Measurements from ENCODE around the gene AUTS2. TPM values are rescaled to one million over a fixed set of nuclear protein-coding genes. Genes with fewer than 3 reads are reported as not detected.

The AUTS2 gene
- total and polyA plus RNA-seq, 7 experiments from 2014 or later: 0.40 to 31.7 (median 4.2) TPM

GRCh38 chr7:69773535-69774225, 175.4 kb downstream of the AUTS2 start:
- Mint-ChIP-seq H3K9me3 (peaks cover 0 to 3% (median 0%) of the 10 kb centered on the region in 11 donors), H3K4me3 (no peak overlapping the region), H3K27me3 (no peaks in the 10 kb centered on the region), H3K36me3 (no peaks in the 10 kb centered on the region), H3K4me1 (no peaks in the 10 kb centered on the region), H3K27ac (no peak overlapping the region)
- no peaks in the 10 kb centered on the region for H3K27me3 ChIP-seq (ENCODE audit: control insufficient read depth in 2 of 2, insufficient read depth in 2 of 2, low read length in 2 of 2)
- no peaks in the 10 kb centered on the region for H3K4me1 ChIP-seq (ENCODE audit: control insufficient read depth in 2 of 2, insufficient read depth in 2 of 2, low read length in 2 of 2)
- DNase-seq: no peak
- H3K9me3 ChIP-seq (ENCODE audit: control insufficient read depth in 2 of 3, low read length in 3 of 3): no peaks in the 10 kb centered on the region
- ChIA-PET CTCF (no interaction called here), POLR2A (no interaction called here)
- no peaks in the 10 kb centered on the region for H3K36me3 ChIP-seq (ENCODE audit: control insufficient read depth in 2 of 3, insufficient read depth in 3 of 3, low read length in 3 of 3)
- H3K4me3 ChIP-seq (ENCODE audit: low read length): no peak overlapping the region
- no peak overlapping the region for H3K27ac ChIP-seq (ENCODE audit: low read depth, low read length)
- intact Hi-C loops (cut with micrococcal nuclease): no loop called here
- no peak for ATAC-seq

GRCh38 chr7:69775231-69775771, 177.0 kb downstream of the AUTS2 start:
- Mint-ChIP-seq H3K4me1 (no peaks in the 10 kb centered on the region), H3K36me3 (no peaks in the 10 kb centered on the region), H3K4me3 (no peak overlapping the region), H3K27ac (no peak overlapping the region), H3K9me3 (peaks cover 0 to 3% (median 0%) of the 10 kb centered on the region in 11 donors), H3K27me3 (no peaks in the 10 kb centered on the region)
- ATAC-seq (no peak), DNase-seq (no peak)
- no peaks in the 10 kb centered on the region for H3K36me3 ChIP-seq (ENCODE audit: control insufficient read depth in 2 of 3, insufficient read depth in 3 of 3, low read length in 3 of 3)
- ChIA-PET CTCF (no interaction called here), POLR2A (no interaction called here)
- H3K4me3 ChIP-seq (ENCODE audit: low read length): no peak overlapping the region
- no peaks in the 10 kb centered on the region for H3K27me3 ChIP-seq (ENCODE audit: control insufficient read depth in 2 of 2, insufficient read depth in 2 of 2, low read length in 2 of 2)
- no peak overlapping the region for H3K27ac ChIP-seq (ENCODE audit: low read depth, low read length)
- intact Hi-C loops (cut with micrococcal nuclease): no loop called here
- no peaks in the 10 kb centered on the region for H3K9me3 ChIP-seq (ENCODE audit: control insufficient read depth in 2 of 3, low read length in 3 of 3)
- no peaks in the 10 kb centered on the region for H3K4me1 ChIP-seq (ENCODE audit: control insufficient read depth in 2 of 2, insufficient read depth in 2 of 2, low read length in 2 of 2)

DNA sequence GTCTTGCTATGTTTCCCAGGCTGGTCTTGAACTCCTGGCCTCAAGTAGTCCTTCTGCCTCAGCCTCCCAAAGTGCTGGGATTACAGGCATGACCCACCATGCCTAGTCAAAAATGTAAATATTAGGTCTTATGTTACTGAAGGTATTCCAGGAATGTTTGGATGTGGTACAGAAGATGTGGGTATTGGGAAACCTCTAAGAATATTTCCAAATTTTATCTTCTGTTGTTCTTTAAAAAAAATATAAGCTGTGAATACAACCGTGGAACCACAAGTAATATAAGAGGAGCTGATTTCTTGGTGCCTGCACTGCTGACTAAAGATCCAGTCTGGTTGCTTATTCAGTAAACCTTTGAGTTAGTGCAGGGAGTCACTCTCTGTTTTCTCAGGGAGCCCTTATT, 178.3 kb downstream of the AUTS2 start:
- intact Hi-C loops (cut with micrococcal nuclease): no loop called here
- no peak overlapping the region for H3K4me3 ChIP-seq (ENCODE audit: low read length)
- H3K36me3 ChIP-seq (ENCODE audit: control insufficient read depth in 2 of 3, insufficient read depth in 3 of 3, low read length in 3 of 3): no peaks in the 10 kb centered on the region
- Mint-ChIP-seq H3K4me1 (no peaks in the 10 kb centered on the region), H3K9me3 (peaks cover 0 to 2% (median 0%) of the 10 kb centered on the region in 11 donors), H3K36me3 (no peaks in the 10 kb centered on the region), H3K27ac (no peak overlapping the region), H3K27me3 (no peaks in the 10 kb centered on the region), H3K4me3 (no peak overlapping the region)
- POLR2A ChIA-PET: no interaction called here
- H3K27ac ChIP-seq (ENCODE audit: low read depth, low read length): no peak overlapping the region
- H3K4me1 ChIP-seq (ENCODE audit: control insufficient read depth in 2 of 2, insufficient read depth in 2 of 2, low read length in 2 of 2): no peaks in the 10 kb centered on the region
- no peaks in the 10 kb centered on the region for H3K27me3 ChIP-seq (ENCODE audit: control insufficient read depth in 2 of 2, insufficient read depth in 2 of 2, low read length in 2 of 2)
- CTCF ChIA-PET: no interaction called here
- ATAC-seq (no peak), DNase-seq (no peak)
- H3K9me3 ChIP-seq (ENCODE audit: control insufficient read depth in 2 of 3, low read length in 3 of 3): no peaks in the 10 kb centered on the region

GRCh38 chr7:69778138-69778537, 179.9 kb downstream of the AUTS2 start:
- Mint-ChIP-seq H3K27ac (no peak overlapping the region), H3K9me3 (peaks cover 0 to 2% (median 0%) of the 10 kb centered on the region in 11 donors), H3K4me1 (no peaks in the 10 kb centered on the region), H3K27me3 (no peaks in the 10 kb centered on the region), H3K36me3 (no peaks in the 10 kb centered on the region), H3K4me3 (no peak overlapping the region)
- H3K27me3 ChIP-seq (ENCODE audit: control insufficient read depth in 2 of 2, insufficient read depth in 2 of 2, low read length in 2 of 2): no peaks in the 10 kb centered on the region
- intact Hi-C loops (cut with micrococcal nuclease): no loop called here
- no peak overlapping the region for H3K27ac ChIP-seq (ENCODE audit: low read depth, low read length)
- H3K36me3 ChIP-seq (ENCODE audit: control insufficient read depth in 2 of 3, insufficient read depth in 3 of 3, low read length in 3 of 3): no peaks in the 10 kb centered on the region
- no peaks in the 10 kb centered on the region for H3K4me1 ChIP-seq (ENCODE audit: control insufficient read depth in 2 of 2, insufficient read depth in 2 of 2, low read length in 2 of 2)
- H3K9me3 ChIP-seq (ENCODE audit: control insufficient read depth in 2 of 3, low read length in 3 of 3): no peaks in the 10 kb centered on the region
- ChIA-PET POLR2A (no interaction called here), CTCF (no interaction called here)
- ATAC-seq (no peak), DNase-seq (no peak)
- no peak overlapping the region for H3K4me3 ChIP-seq (ENCODE audit: low read length)

DNA sequence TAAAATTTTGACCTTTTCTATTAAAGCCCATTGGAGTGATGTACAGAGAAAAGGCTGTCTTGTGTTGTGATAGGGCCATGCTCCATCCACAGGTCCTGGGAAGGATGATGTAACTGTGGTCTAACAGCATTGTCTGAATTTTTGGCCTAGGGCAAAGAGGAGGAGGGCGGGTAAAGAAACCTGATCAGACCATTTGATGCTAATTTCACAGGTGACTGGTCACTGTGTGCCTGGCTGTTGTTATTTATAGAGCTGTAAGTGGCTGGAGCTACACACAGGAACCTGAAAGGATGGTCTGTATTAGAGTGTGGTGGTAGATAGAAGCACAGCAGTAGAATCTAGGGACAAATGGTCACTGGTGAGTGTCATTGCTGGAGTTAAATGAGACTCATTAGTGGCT, 182.1 kb downstream of the AUTS2 start:
- H3K9me3 Mint-ChIP-seq: peaks cover 0 to 3% (median 0%) of the 10 kb centered on the region in 11 donors
- Histone ChIP-seq H3K4me3 (ENCODE audit: low read length) (no peak overlapping the region), H3K27ac (ENCODE audit: low read depth, low read length) (no peak overlapping the region), H3K27me3 (ENCODE audit: control insufficient read depth in 2 of 2, insufficient read depth in 2 of 2, low read length in 2 of 2) (no peaks in the 10 kb centered on the region), H3K4me1 (ENCODE audit: control insufficient read depth in 2 of 2, insufficient read depth in 2 of 2, low read length in 2 of 2) (no peaks in the 10 kb centered on the region), H3K36me3 (ENCODE audit: control insufficient read depth in 2 of 3, insufficient read depth in 3 of 3, low read length in 3 of 3) (no peaks in the 10 kb centered on the region), H3K9me3 (ENCODE audit: control insufficient read depth in 2 of 3, low read length in 3 of 3) (no peaks in the 10 kb centered on the region)
- intact Hi-C loops (cut with micrococcal nuclease): no loop called here
- DNase-seq (no peak), ATAC-seq (no peak)
- POLR2A ChIA-PET: no interaction called here
- H3K36me3 Mint-ChIP-seq: no peaks in the 10 kb centered on the region
- H3K27me3 Mint-ChIP-seq: no peaks in the 10 kb centered on the region
- H3K4me1 Mint-ChIP-seq: no peaks in the 10 kb centered on the region
- H3K27ac Mint-ChIP-seq: no peak overlapping the region
- H3K4me3 Mint-ChIP-seq: no peak overlapping the region
- CTCF ChIA-PET: no interaction called here

DNA sequence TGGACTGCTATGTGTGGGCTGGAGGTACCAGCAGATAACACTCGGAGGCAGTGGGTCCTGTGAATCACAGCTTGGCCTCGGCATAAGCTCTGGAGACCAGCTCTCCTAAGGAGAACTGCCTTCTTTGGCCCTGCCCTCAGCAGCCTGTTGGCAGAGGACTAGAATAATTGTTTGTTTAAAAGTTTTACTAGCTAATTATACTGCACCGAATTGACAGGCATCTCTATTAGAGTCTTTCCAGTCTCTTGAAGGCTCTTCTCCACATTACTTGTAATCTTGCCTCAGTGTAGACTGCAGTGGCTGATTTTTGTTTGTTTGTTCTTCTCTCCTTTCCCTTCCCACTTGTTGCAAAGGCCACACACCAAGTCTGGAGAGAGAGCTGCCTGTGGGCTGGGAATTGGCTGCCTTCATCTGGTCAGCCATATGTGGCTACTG, 183.2 kb downstream of the AUTS2 start:
- CTCF ChIA-PET: no interaction called here
- DNase-seq (no peak), ATAC-seq (no peak)
- no peaks in the 10 kb centered on the region for H3K27me3 Mint-ChIP-seq
- no peak overlapping the region for H3K27ac ChIP-seq (ENCODE audit: low read depth, low read length)
- H3K9me3 Mint-ChIP-seq: peaks cover 0 to 3% (median 0%) of the 10 kb centered on the region in 11 donors
- no peak overlapping the region for H3K27ac Mint-ChIP-seq
- intact Hi-C loops (cut with micrococcal nuclease): no loop called here
- H3K4me3 ChIP-seq (ENCODE audit: low read length): no peak overlapping the region
- no peak overlapping the region for H3K4me3 Mint-ChIP-seq
- H3K4me1 ChIP-seq (ENCODE audit: control insufficient read depth in 2 of 2, insufficient read depth in 2 of 2, low read length in 2 of 2): no peaks in the 10 kb centered on the region
- no peaks in the 10 kb centered on the region for H3K9me3 ChIP-seq (ENCODE audit: control insufficient read depth in 2 of 3, low read length in 3 of 3)
- POLR2A ChIA-PET: no interaction called here
- no peaks in the 10 kb centered on the region for H3K4me1 Mint-ChIP-seq
- H3K36me3 Mint-ChIP-seq: no peaks in the 10 kb centered on the region
- H3K27me3 ChIP-seq (ENCODE audit: control insufficient read depth in 2 of 2, insufficient read depth in 2 of 2, low read length in 2 of 2): no peaks in the 10 kb centered on the region
- H3K36me3 ChIP-seq (ENCODE audit: control insufficient read depth in 2 of 3, insufficient read depth in 3 of 3, low read length in 3 of 3): no peaks in the 10 kb centered on the region

All from naive thymus-derived CD4-positive, alpha-beta T cell (primary cell).